ENCODE results near the gene BCL11A. TPM values are rescaled to one million over a fixed set of nuclear protein-coding genes. Genes with fewer than 3 reads are reported as not detected.

BCL11A gene
- total and polyA plus RNA-seq, 8 donors: 1.2 to 27.4 (median 16.3) TPM

- WGBS, 5 donors: 71 to 83% (median 80%) methylated on average over 10 of the region's 10 CpGs
- Histone ChIP-seq H3K9me3 (no peaks in the 10 kb centered on the region), H3K4me1 (peaks cover 0 to 58% (median 8%) of the 10 kb centered on the region in 4 donors), H3K27me3 (no peaks in the 10 kb centered on the region), H3K36me3 (no peaks in the 10 kb centered on the region), H3K4me3 (no peak overlapping the region), H3K27ac (no peak overlapping the region)
- TF ChIP-seq EP300 (IDR thresholded peaks at IDR 0.05) (no peak), CTCF (IDR thresholded peaks at IDR 0.05) (no peak), POLR2A (IDR thresholded peaks at IDR 0.05) (no peak), POLR2AphosphoS5 (IDR thresholded peaks at IDR 0.05) (no peak)
- no peak for DNase-seq
- intact Hi-C loops (cut with DNase I; ENCODE audit: low total_unique reads): no loop called here
Measured at GRCh38 chr2:60505240-60505879, 48.1 kb downstream of the BCL11A start.

GRCh38 chr2:60504049-60504448 lies 49.4 kb downstream of the BCL11A start:
- intact Hi-C loops (cut with DNase I; ENCODE audit: low total_unique reads): no loop called here
- TF ChIP-seq EP300 (IDR thresholded peaks at IDR 0.05): no peak
- Histone ChIP-seq H3K27me3 (no peaks in the 10 kb centered on the region), H3K36me3 (no peaks in the 10 kb centered on the region), H3K27ac (no peak overlapping the region), H3K4me1 (peaks cover 0 to 63% (median 14%) of the 10 kb centered on the region in 4 donors), H3K4me3 (no peak overlapping the region), H3K9me3 (no peaks in the 10 kb centered on the region)
- DNase-seq: no peak
- 90 to 97% (median 94%) methylated on average over 6 of the region's 6 CpGs for WGBS, 5 donors

- Histone ChIP-seq H3K27ac (peak overlapping the region in 1 of 5 donors; percentile 32), H3K27me3 (no peaks in the 10 kb centered on the region), H3K4me1 (peaks cover 0 to 49% (median 17%) of the 10 kb centered on the region in 4 donors), H3K4me3 (no peak overlapping the region), H3K36me3 (no peaks in the 10 kb centered on the region), H3K9me3 (no peaks in the 10 kb centered on the region)
- TF ChIP-seq POLR2AphosphoS5 (IDR thresholded peaks at IDR 0.05) (no peak), EP300 (IDR thresholded peaks at IDR 0.05) (no peak), POLR2A (IDR thresholded peaks at IDR 0.05) (no peak), CTCF (IDR thresholded peaks at IDR 0.05) (no peak)
- intact Hi-C loops (cut with DNase I; ENCODE audit: low total_unique reads): no loop called here
- peak in 1 of 2 donors; percentile 52 for DNase-seq
- 25 to 46% (median 36%) methylated on average over 4 of the region's 4 CpGs for WGBS, 5 donors
Measured at GRCh38 chr2:60502144-60502543, 51.3 kb downstream of the BCL11A start.

GRCh38 chr2:60500861-60501260 lies 52.6 kb downstream of the BCL11A start:
- Histone ChIP-seq H3K27me3 (no peaks in the 10 kb centered on the region), H3K4me3 (no peak overlapping the region), H3K36me3 (no peaks in the 10 kb centered on the region), H3K4me1 (peaks cover 0 to 44% (median 17%) of the 10 kb centered on the region in 4 donors), H3K27ac (no peak overlapping the region), H3K9me3 (no peaks in the 10 kb centered on the region)
- TF ChIP-seq EP300 (IDR thresholded peaks at IDR 0.05): no peak
- TF ChIP-seq CTCF (IDR thresholded peaks at IDR 0.05): no peak
- TF ChIP-seq POLR2AphosphoS5 (IDR thresholded peaks at IDR 0.05): no peak
- no peak for TF ChIP-seq POLR2A (IDR thresholded peaks at IDR 0.05)
- WGBS, 5 donors: 85 to 93% (median 86%) methylated on average over 2 of the region's 2 CpGs
- DNase-seq: no peak
- intact Hi-C loops (cut with DNase I; ENCODE audit: low total_unique reads): no loop called here

- H3K4me1 ChIP-seq: peaks cover 8 to 51% (median 25%) of the 10 kb centered on the region in 4 donors
- no peak for TF ChIP-seq POLR2AphosphoS5 (IDR thresholded peaks at IDR 0.05)
- no peak for TF ChIP-seq CTCF (IDR thresholded peaks at IDR 0.05)
- no peak for TF ChIP-seq POLR2A (IDR thresholded peaks at IDR 0.05)
- no peak for TF ChIP-seq EP300 (IDR thresholded peaks at IDR 0.05)
- H3K4me3 ChIP-seq: no peak overlapping the region
- WGBS, 5 donors: 70 to 83% (median 77%) methylated on average over 6 to 8 of the region's 8 CpGs
- DNase-seq: no peak
- H3K27ac ChIP-seq: no peak overlapping the region
- H3K9me3 ChIP-seq: no peaks in the 10 kb centered on the region
- H3K27me3 ChIP-seq: no peaks in the 10 kb centered on the region
- intact Hi-C loops (cut with DNase I; ENCODE audit: low total_unique reads): no loop called here
- H3K36me3 ChIP-seq: no peaks in the 10 kb centered on the region
Measured at GRCh38 chr2:60499651-60500265, 53.7 kb downstream of the BCL11A start.
